Kidney (tissue), 14 donors: ENCODE data around the gene FBLN1. TPM values are rescaled to one million over a fixed set of nuclear protein-coding genes. Genes with fewer than 3 reads are reported as not detected.

Source experiments
- DNase-seq, 5 donors: peaks; one replicate each; pipeline ENCODE4 v3.0.0-alpha.2; 2013 to 2020
- FAIRE-seq: peaks from 2 replicates; lab custom pipeline; 2012; peaks lifted over from hg19 to GRCh38; lab: Jason Lieb, UNC
- H3K27ac ChIP-seq, 2 donors: one replicate each; pipeline ENCODE4 v1.7.0; 2013; ENCODE audit warnings: low read depth in 2 of 2, low read length in 2 of 2, inconsistent platforms in 1 of 2
- H3K27me3 ChIP-seq: one replicate; pipeline ENCODE4 v1.7.1; 2013; ENCODE audit warnings: low read length, inconsistent platforms; ENCODE audit not compliant: control insufficient read depth, insufficient read depth
- H3K36me3 ChIP-seq, 3 donors: one replicate each; pipeline versions ENCODE4 v1.7.0 to v1.7.1; 2013; ENCODE audit warnings: low read length in 3 of 3, control low read depth in 1 of 3, inconsistent platforms in 1 of 3; ENCODE audit not compliant: insufficient read depth in 3 of 3, control insufficient read depth in 2 of 3
- H3K4me1 ChIP-seq, 3 donors: one replicate each; pipeline versions ENCODE4 v1.7.0 to v1.7.1; 2013; ENCODE audit warnings: low read length in 3 of 3, inconsistent platforms in 1 of 3, low read depth in 1 of 3; ENCODE audit not compliant: control insufficient read depth in 2 of 3, insufficient read depth in 2 of 3
- H3K4me3 ChIP-seq, 3 donors: one replicate each; pipeline versions ENCODE4 v1.7.0 to v1.8.1; 2013; ENCODE audit warnings: low read length in 3 of 3, control low read depth in 1 of 3, inconsistent platforms in 1 of 3
- H3K9ac ChIP-seq, 3 donors: one replicate each; pipeline versions ENCODE4 v1.7.0 to v1.7.1; 2013; ENCODE audit warnings: low read length in 3 of 3, control low read depth in 1 of 3, inconsistent platforms in 1 of 3
- H3K9me3 ChIP-seq, 3 donors: one replicate each; pipeline versions ENCODE4 v1.7.0 to v1.7.1; 2013; ENCODE audit warnings: low read length in 3 of 3, control low read depth in 1 of 3, inconsistent platforms in 1 of 3; ENCODE audit not compliant: control insufficient read depth in 2 of 3, insufficient read depth in 1 of 3
- CTCF ChIP-seq: IDR thresholded peaks from 3 replicates; pipeline ENCODE4 v1.5.1; 2012; ENCODE audit warnings: mild to moderate bottlenecking, moderate library complexity, borderline replicate concordance; ENCODE audit not compliant: insufficient read depth; ENCODE audit errors: extremely low read depth
- intact Hi-C: fragments of 100-400 bp; cut with DNase I; formaldehyde crosslinking; loops from one replicate; pipeline ENCODE4 v1.11.1; 2022
- polyA plus RNA-seq: library from polyadenylated mRNA; stranded (reverse); fragments of 350-450 nt; fragmentation: Illumina TruSeq; extraction: RNeasy Lipid Tissue Mini Kit (QIAGEN cat#74804); gene quantifications from one replicate; pipeline ENCODE4 v1.2.3, GENCODE V29; 2014; ENCODE audit warnings: low read depth, low replicate concordance; ENCODE audit not compliant: insufficient read depth
- total RNA-seq: library from RNA; stranded (reverse); fragmentation: NEBNext Ultra II Directional; extraction: Animal tissue kit (Norgen Biotek cat#: 25700); gene quantifications from one replicate; pipeline ENCODE4 v1.2.1, GENCODE V29; 2021
- donor health status: control.
- donor health status: control.
- donor health status: control.
- donor health status: control.
- donor health status: control.
- donor health status: DM: yes; HTN: yes; CAD: no.
- donor health status: Normal renal cell carcinoma (clear cell type).

Gene FBLN1
- total and polyA plus RNA-seq, 2 donors from 2014 or later: 23.3 to 105 TPM

DNA sequence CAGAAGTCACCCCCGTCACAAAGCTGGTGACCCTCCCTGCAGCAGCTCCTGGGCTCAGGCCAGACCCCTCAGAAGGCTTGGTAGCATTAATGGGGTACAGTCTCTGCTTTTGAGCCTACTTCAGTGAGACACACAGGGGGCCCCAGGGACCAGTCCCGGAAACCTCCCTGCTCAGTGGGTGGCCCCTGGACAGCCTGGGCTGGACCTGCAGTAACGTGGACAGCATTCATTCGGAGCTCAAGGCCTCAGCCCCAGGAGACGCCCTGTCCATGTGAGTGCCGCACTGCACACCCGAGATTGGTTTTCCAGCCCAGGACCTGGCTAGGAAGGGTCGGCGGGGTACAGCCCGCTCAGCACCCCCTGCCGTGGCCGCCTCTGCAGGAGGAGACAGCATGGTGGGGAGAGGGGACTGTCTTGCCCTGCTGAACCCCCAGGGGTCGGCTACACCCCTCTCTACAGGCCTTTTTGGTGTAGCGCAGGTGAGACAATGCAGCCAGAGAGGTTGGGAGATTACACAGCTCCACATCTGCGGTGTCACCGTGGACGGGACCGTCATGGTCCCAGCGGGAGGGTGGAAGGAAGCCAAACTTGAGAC lies 83.4 kb downstream of the FBLN1 start:
- TF ChIP-seq CTCF: no peak
- no peaks in the 10 kb centered on the region for H3K36me3 ChIP-seq
- H3K27me3 ChIP-seq: no peaks in the 10 kb centered on the region
- no peaks in the 10 kb centered on the region for H3K9me3 ChIP-seq
- H3K27ac ChIP-seq: no peak overlapping the region
- no peak overlapping the region for H3K4me3 ChIP-seq
- intact Hi-C loops: loop anchor here (10.0 kb wide), 1 partner anchor 59 kb away; no protein-coding TSS in a partner anchor
- H3K4me1 ChIP-seq: peaks cover 0 to 2% (median 0%) of the 10 kb centered on the region in 3 donors
- no peak overlapping the region for H3K9ac ChIP-seq
- FAIRE-seq: no peak
- DNase-seq: peak in 1 of 5 donors; percentile 57

DNA sequence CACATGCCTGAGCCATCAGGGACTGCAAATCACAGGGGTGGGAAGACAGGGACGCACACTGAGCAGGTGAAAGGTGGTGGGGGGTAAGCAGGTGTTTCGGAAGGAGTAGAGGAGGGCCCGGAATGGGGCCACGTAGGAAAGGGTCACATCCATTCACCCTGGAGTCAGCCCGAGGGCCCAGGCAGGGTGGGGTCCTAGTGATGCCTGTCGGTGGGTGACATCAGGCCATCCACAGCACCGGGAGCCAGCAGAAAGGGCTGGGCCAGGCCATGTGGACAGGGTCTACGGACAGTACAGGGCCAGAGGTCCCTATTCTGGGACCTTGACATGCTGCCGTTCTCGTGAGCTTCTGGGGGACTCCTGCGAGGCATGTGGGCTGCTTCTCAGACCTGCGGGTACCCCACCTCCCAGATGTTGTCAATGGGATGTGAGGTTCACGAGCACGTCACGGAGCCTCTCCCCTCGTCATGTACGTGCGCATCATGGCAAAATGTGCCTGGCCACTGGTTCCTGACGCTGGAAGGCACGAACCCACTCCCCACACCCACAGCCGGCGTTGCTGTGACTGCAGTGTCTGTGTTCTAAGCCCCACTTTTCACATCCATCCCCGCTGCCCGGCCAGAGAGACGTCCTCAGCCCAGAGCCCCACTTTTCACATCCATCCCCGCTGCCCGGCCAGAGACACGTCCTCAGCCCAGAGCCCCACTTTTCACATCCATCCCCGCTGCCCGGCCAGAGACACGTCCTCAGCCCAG lies 84.1 kb downstream of the FBLN1 start:
- no peaks in the 10 kb centered on the region for H3K36me3 ChIP-seq
- H3K4me3 ChIP-seq: no peak overlapping the region
- intact Hi-C loops: loop anchor here (10.0 kb wide), 1 partner anchor 58 kb away; no protein-coding TSS in a partner anchor
- H3K9ac ChIP-seq: no peak overlapping the region
- H3K27me3 ChIP-seq: no peaks in the 10 kb centered on the region
- H3K9me3 ChIP-seq: no peaks in the 10 kb centered on the region
- H3K27ac ChIP-seq: no peak overlapping the region
- H3K4me1 ChIP-seq: peaks cover 0 to 2% (median 0%) of the 10 kb centered on the region in 3 donors
- FAIRE-seq (no peak), DNase-seq (peak in 1 of 5 donors; percentile 64)
- no peak for TF ChIP-seq CTCF

- Histone ChIP-seq H3K9me3 (no peaks in the 10 kb centered on the region), H3K27me3 (no peaks in the 10 kb centered on the region), H3K4me1 (peaks cover 0 to 2% (median 0%) of the 10 kb centered on the region in 3 donors), H3K36me3 (no peaks in the 10 kb centered on the region), H3K27ac (no peak overlapping the region), H3K4me3 (no peak overlapping the region), H3K9ac (no peak overlapping the region)
- no peak for TF ChIP-seq CTCF
- DNase-seq (peak in 4 of 5 donors; percentile 34 to 69 (median 50)), FAIRE-seq (no peak)
- intact Hi-C loops: loop anchor here (10.0 kb wide), 1 partner anchor 57 kb away; no protein-coding TSS in a partner anchor
Measured at GRCh38 chr22:45587638-45588505, 85.2 kb downstream of the FBLN1 start.
